Measurements from ENCODE around the gene REXO5.
"Not testable (repeated sequence)": the region's sequence is repeated elsewhere in the genome, so short reads cannot be mapped to it uniquely, and the experiment has no call there.

Gene REXO5

GRCh38 chr16:20862162-20862960, 56.0 kb downstream of the REXO5 start:
- Mint-ChIP-seq H3K27me3 (no peaks in the 10 kb centered on the region), H3K9me3 (no peaks in the 10 kb centered on the region), H3K4me1 (peaks cover 24% of the 10 kb centered on the region), H3K27ac (no peak overlapping the region), H3K36me3 (peaks cover 34% of the 10 kb centered on the region), H3K4me3 (no peak overlapping the region)
- CTCF ChIA-PET = no interaction called here
- DNase-seq = no peak

DNA sequence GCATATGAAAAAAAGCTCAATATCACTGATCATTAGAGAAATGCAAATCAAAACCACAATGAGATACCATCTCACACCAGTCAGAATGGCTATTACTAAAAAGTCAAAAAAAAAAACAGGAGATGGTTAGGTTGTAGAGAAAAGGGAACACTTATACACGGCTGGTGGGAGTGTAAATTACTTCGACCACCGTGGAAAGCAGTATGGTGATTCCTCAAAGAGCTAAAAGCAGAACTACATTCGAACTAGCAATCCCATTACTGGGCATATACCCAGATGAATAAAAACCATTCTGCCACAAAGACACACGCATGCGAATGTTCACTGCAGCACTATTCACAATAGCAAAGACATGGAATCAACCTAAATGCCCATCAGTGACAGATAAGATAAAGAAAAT, 58.0 kb downstream of the REXO5 start:
- peaks cover 29% of the 10 kb centered on the region for H3K4me1 Mint-ChIP-seq
- not testable (repeated sequence) for H3K9me3 Mint-ChIP-seq, DNase-seq, H3K27ac Mint-ChIP-seq, H3K4me3 Mint-ChIP-seq, H3K27me3 Mint-ChIP-seq
- peaks cover 34% of the 10 kb centered on the region for H3K36me3 Mint-ChIP-seq
- CTCF ChIA-PET = interaction anchor here (1.6 kb wide), 1 partner anchor 11 kb away, joined by 3 read pairs; no protein-coding TSS in a partner anchor

GRCh38 chr16:20865420-20866131, 59.2 kb downstream of the REXO5 start:
- no peak overlapping the region for H3K4me3 Mint-ChIP-seq
- CTCF ChIA-PET = interaction anchor here (1.1 to 3.6 kb wide), 4 partner anchors 9 to 15 kb away, joined by 3 to 20 read pairs (median 4); no protein-coding TSS in a partner anchor
- peaks cover 26% of the 10 kb centered on the region for H3K36me3 Mint-ChIP-seq
- DNase-seq = no peak
- H3K27ac Mint-ChIP-seq = no peak overlapping the region
- no peaks in the 10 kb centered on the region for H3K9me3 Mint-ChIP-seq
- H3K4me1 Mint-ChIP-seq = peaks cover 33% of the 10 kb centered on the region
- H3K27me3 Mint-ChIP-seq = no peaks in the 10 kb centered on the region

DNA sequence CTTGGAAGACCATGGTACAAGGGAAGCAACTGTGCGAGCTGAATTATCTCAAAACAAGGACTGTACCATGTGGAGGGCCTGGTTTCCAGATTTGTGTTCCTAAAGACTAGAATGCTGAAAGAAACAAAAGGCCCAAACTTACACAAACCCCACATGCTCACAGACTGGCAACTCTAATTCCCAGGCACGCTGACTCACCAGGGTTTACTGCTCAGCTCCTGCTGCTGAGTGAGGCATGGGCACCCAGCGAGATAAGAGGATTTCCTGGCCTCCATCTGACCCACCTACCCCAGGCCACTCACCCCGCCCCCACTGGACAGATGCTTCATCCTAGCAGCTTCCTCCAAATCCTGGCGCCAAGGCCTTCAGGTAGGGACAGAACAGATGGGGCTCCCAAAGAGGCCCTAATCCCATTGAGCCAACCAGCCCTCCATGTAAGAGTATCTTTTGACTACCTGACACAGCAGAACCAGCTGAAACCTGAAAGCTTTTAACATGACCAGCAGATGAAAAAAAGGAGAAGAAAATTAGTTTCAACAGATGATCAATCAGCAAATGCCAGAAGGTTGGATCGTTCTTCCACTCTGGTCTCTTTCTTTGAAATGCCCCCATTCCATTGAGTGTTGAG, 59.9 kb downstream of the REXO5 start:
- no peak for DNase-seq
- Mint-ChIP-seq H3K4me3 (no peak overlapping the region), H3K9me3 (no peaks in the 10 kb centered on the region), H3K36me3 (peaks cover 29% of the 10 kb centered on the region), H3K4me1 (peaks cover 38% of the 10 kb centered on the region), H3K27ac (no peak overlapping the region), H3K27me3 (no peaks in the 10 kb centered on the region)
- CTCF ChIA-PET = interaction anchor here (1.2 to 3.6 kb wide), 2 partner anchors 8 to 16 kb away, joined by 4 to 20 read pairs; no protein-coding TSS in a partner anchor

- Mint-ChIP-seq H3K4me1 (peaks cover 43% of the 10 kb centered on the region), H3K27ac (no peak overlapping the region), H3K36me3 (peaks cover 28% of the 10 kb centered on the region), H3K4me3 (no peak overlapping the region), H3K27me3 (no peaks in the 10 kb centered on the region), H3K9me3 (no peaks in the 10 kb centered on the region)
- DNase-seq = no peak
- CTCF ChIA-PET = interaction anchor here (1.2 to 3.6 kb wide), 2 partner anchors 8 to 16 kb away, joined by 4 to 20 read pairs; no protein-coding TSS in a partner anchor
Observed at GRCh38 chr16:20866801-20867200, 60.5 kb downstream of the REXO5 start.

GRCh38 chr16:20867585-20867984, 61.3 kb downstream of the REXO5 start:
- Mint-ChIP-seq H3K27ac (no peak overlapping the region), H3K9me3 (no peaks in the 10 kb centered on the region), H3K4me3 (no peak overlapping the region), H3K27me3 (no peaks in the 10 kb centered on the region), H3K4me1 (peaks cover 50% of the 10 kb centered on the region), H3K36me3 (peaks cover 25% of the 10 kb centered on the region)
- CTCF ChIA-PET = interaction anchor here (0.7 to 3.6 kb wide), 3 partner anchors 16 to 77 kb away, joined by 3 to 20 read pairs (median 4); no protein-coding TSS in a partner anchor
- no peak for DNase-seq

DNA sequence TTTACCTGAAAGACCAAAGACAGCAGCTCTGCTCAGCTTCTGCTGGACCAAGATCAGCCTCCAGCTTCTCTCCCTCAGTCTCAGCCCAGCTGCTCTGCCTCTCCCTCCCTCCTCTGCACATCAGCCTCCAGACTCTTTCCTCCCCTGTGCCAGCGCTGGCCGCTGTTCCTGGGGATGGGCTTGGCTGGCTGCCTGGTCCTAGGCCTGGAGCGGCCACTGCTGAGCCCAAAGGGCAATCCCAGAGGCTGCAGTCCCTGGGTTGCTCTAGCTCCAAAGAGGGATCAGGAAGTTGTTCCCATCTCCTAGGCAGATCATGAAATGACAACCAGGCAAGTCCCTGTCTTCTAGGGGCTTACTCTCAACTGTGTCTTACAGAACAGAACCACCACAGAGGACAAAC, 62.6 kb downstream of the REXO5 start:
- H3K27ac Mint-ChIP-seq = peak overlapping the region; percentile 19
- H3K36me3 Mint-ChIP-seq = peaks cover 21% of the 10 kb centered on the region
- CTCF ChIA-PET = interaction anchor here (0.7 to 3.6 kb wide), 2 partner anchors 16 to 18 kb away, joined by 3 to 20 read pairs; no protein-coding TSS in a partner anchor
- peaks cover 61% of the 10 kb centered on the region for H3K4me1 Mint-ChIP-seq
- no peaks in the 10 kb centered on the region for H3K9me3 Mint-ChIP-seq
- H3K27me3 Mint-ChIP-seq = no peaks in the 10 kb centered on the region
- no peak for DNase-seq
- no peak overlapping the region for H3K4me3 Mint-ChIP-seq

DNA sequence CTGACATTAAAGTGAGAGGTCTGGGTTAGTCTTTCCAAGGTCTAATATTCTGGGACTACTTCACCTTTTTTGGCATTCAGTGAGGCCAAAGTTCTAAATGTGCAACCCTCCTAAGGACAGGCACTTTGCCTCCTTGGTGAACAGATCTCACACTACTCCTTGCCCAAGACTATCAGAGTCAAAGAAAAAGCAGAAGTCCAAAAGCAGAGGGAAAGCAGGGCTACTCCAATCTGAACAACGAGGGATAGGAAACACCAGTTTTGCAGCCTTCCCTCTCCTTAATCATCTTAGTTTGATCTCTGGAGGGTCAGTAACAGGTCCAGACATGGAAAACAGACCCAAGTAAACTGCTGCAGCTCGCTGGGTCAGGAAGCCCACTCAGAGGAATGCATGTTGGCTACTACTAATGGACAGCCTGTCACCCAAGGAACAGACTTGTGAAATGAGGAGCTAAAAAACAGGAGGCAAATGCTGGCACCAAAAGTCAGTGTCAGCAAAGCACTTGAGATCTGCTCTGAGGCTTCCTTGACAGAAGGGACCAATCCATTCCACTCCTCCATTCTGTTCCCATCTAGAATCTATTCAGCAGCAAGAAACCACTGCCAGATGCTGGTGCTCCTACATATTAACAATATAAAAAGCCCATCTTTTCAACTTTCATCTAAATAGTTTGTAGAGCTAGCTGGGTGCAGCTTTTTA, 63.9 kb downstream of the REXO5 start:
- peaks cover 16% of the 10 kb centered on the region for H3K36me3 Mint-ChIP-seq
- peaks cover 68% of the 10 kb centered on the region for H3K4me1 Mint-ChIP-seq
- no peak for DNase-seq
- no peaks in the 10 kb centered on the region for H3K9me3 Mint-ChIP-seq
- no peaks in the 10 kb centered on the region for H3K27me3 Mint-ChIP-seq
- CTCF ChIA-PET = interaction anchor here (0.6 to 1.4 kb wide), 2 partner anchors 20 to 74 kb away, joined by 5 read pairs; no protein-coding TSS in a partner anchor
- H3K4me3 Mint-ChIP-seq = no peak overlapping the region
- H3K27ac Mint-ChIP-seq = no peak overlapping the region

DNA sequence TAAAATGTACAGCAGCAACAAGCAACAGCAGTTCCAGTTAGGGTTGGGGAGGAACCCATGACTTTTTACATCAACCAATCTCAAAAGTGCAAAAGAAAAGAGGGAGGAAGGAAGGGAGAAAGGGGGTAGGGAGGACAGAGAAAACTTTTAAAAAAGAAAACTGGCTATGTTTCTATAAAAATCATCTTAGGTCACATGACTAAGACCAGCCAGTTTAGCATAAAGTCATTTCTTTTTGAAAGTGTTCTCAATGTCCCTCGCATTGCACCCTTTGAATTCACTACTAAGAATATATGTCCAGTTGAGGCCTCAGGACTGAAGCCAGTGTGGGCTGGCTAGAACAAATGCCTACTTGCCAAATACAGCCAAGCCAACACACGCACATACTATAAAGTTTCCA, 64.9 kb downstream of the REXO5 start:
- peaks cover 67% of the 10 kb centered on the region for H3K4me1 Mint-ChIP-seq
- CTCF ChIA-PET = interaction anchor here (1.4 kb wide), 1 partner anchor 21 kb away, joined by 5 read pairs; no protein-coding TSS in a partner anchor
- no peaks in the 10 kb centered on the region for H3K9me3 Mint-ChIP-seq
- DNase-seq = no peak
- H3K27ac Mint-ChIP-seq = no peak overlapping the region
- H3K27me3 Mint-ChIP-seq = no peaks in the 10 kb centered on the region
- H3K4me3 Mint-ChIP-seq = no peak overlapping the region
- peaks cover 14% of the 10 kb centered on the region for H3K36me3 Mint-ChIP-seq

GRCh38 chr16:20871941-20872815, 65.9 kb downstream of the REXO5 start:
- Mint-ChIP-seq H3K27me3 (no peaks in the 10 kb centered on the region), H3K4me3 (no peak overlapping the region), H3K36me3 (peaks cover 17% of the 10 kb centered on the region), H3K27ac (no peak overlapping the region), H3K4me1 (peaks cover 69% of the 10 kb centered on the region), H3K9me3 (no peaks in the 10 kb centered on the region)
- CTCF ChIA-PET = interaction anchor here (2.6 kb wide), 1 partner anchor 22 kb away, joined by 6 read pairs; no protein-coding TSS in a partner anchor
- no peak for DNase-seq

DNA sequence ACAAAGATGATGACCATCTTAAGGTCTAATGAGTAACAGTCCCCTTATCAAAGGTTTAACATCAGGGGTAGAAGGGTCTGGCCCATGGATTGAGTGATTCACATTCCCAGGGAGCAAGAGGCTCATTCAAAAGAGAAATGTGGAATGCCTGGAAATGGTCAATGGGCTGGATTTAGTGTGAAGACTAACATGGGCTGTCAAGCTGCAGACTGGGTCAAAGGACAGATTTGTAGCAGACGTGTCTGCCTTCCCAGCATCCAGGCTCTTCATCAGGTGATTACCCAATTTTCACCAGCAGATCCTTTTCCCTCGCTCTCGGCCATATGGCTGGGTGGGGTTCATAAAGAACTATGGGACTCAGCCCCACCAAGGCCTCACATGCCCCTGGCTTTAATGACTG, 67.0 kb downstream of the REXO5 start:
- Mint-ChIP-seq H3K4me1 (peaks cover 74% of the 10 kb centered on the region), H3K27ac (peak overlapping the region; percentile 96), H3K36me3 (peaks cover 19% of the 10 kb centered on the region), H3K9me3 (no peaks in the 10 kb centered on the region), H3K4me3 (no peak overlapping the region), H3K27me3 (no peaks in the 10 kb centered on the region)
- DNase-seq = no peak
- CTCF ChIA-PET = interaction anchor here (1.6 to 2.6 kb wide), 3 partner anchors 23 to 67 kb away, joined by 6 to 11 read pairs (median 7); partner anchors contain the start of genes DCUN1D3, ERI2, LYRM1 and REXO5

DNA sequence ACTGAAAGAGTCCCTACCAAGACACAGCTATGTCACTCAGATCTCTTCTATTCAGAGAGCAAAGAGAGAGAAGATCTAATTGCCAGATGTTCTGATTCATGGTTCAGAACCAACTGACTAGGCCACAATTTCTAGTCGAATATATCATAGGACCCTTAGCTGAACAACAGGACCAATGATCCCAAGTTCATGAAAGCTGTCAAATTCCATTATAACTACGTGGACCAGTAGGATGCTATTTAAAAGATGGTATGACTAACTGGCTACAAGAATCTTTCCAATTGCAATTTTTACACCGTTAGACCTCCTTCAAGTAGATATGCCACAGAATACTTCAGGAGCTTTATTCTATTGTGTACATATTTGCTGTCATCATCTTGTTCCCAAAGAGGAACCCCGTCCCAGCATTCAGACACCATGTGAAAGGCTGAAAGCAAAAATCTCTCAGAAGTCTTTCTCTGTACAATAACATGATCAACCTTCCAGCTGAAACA, 67.8 kb downstream of the REXO5 start:
- peak; percentile 45 for DNase-seq
- Mint-ChIP-seq H3K36me3 (peaks cover 19% of the 10 kb centered on the region), H3K27me3 (no peaks in the 10 kb centered on the region), H3K27ac (peak overlapping the region; percentile 96), H3K4me1 (peaks cover 77% of the 10 kb centered on the region), H3K4me3 (peak overlapping the region; percentile 52), H3K9me3 (no peaks in the 10 kb centered on the region)
- CTCF ChIA-PET = interaction anchor here (0.7 to 2.6 kb wide), 16 partner anchors 8 to 127 kb away, joined by 3 to 11 read pairs (median 4); partner anchors contain the start of genes DCUN1D3, ERI2, LYRM1 and REXO5
